NCI-H526 treated with DMSO at 0.1 percent for 48 hours (cell line): ENCODE data around the gene UBE3B.

Experiments
- DNase-seq: peaks from one replicate; lab custom pipeline; 2025; lab: John Stamatoyannopoulos, UW

The UBE3B gene

GRCh38 chr12:109573029-109573913, 95.8 kb downstream of the UBE3B start, which contains the start of the genes MMAB and MVK:
Gene MMAB (minus strand): TSS chr12:109573504. CDS start chr12:109573480, 24 bp downstream.
Gene MVK (plus strand): TSS chr12:109573794. CDS start chr12:109574823, 1,029 bp downstream.
- DNase-seq = peak; percentile 98

- DNase-seq = no peak
Measured at GRCh38 chr12:109573914-109574244, 96.4 kb downstream of the UBE3B start.

DNA sequence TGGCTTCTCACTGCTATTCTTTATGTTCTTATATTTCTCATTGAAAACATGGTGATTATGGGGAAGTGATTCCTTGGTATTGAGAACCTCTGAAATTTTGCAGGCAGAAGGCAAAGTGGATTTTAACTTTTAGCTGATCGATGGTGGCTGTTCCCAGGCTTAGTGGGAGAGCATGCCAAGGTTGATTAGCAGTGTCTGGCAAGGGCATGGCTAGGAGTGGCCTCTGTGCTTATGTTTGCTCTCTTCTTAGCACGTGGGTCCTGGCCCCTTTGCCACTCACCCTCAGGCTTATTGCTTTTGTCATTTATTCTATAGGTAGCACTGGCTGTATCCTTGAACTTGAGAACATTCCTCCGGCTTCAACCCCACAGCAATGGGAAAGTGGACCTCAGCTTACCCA, 98.2 kb downstream of the UBE3B start:
- no peak for DNase-seq

- DNase-seq = no peak
Measured at GRCh38 chr12:109577311-109577710, 99.9 kb downstream of the UBE3B start.

GRCh38 chr12:109578330-109578927, 101.0 kb downstream of the UBE3B start:
- no peak for DNase-seq

DNA sequence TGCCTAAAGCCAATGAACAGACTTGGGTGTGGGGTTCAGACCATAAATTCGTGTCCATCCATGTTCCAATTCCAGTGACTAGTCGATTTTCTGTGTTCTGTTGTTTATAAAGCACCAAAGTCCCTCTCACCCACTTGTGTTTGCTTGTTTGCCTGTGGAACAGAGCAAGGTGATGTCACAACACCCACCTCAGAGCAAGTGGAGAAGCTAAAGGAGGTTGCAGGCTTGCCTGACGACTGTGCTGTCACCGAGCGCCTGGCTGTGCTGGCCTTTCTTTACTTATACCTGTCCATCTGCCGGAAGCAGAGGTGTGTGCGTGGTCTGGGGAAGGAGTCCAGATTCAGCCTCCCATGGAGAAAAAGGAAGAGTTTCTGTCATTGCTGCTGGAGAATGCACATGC, 102.2 kb downstream of the UBE3B start:
- DNase-seq = no peak

GRCh38 chr12:109580272-109580671, 102.8 kb downstream of the UBE3B start:
- no peak for DNase-seq

- no peak for DNase-seq
Measured at GRCh38 chr12:109580684-109581333, 103.4 kb downstream of the UBE3B start.

GRCh38 chr12:109581334-109581691, 103.9 kb downstream of the UBE3B start:
- no peak for DNase-seq

GRCh38 chr12:109581856-109582255, 104.4 kb downstream of the UBE3B start:
- DNase-seq = no peak

- no peak for DNase-seq
Measured at GRCh38 chr12:109582636-109583035, 105.2 kb downstream of the UBE3B start.

GRCh38 chr12:109583733-109584132, 106.3 kb downstream of the UBE3B start:
- no peak for DNase-seq
